Neuronal stem cell (in vitro differentiated cells): ENCODE results near the gene TMEM163.

Experiments used
- DNase-seq: peaks from one replicate; pipeline ENCODE4 v3.0.0-alpha.2; 2013; ENCODE audit warnings: low spot score
- H2AFZ ChIP-seq: one replicate; pipeline ENCODE4 v1.6.1; 2013; ENCODE audit warnings: mild to moderate bottlenecking, low read length, inconsistent platforms
- H2AK5ac ChIP-seq: 2 replicates; pipeline ENCODE4 v1.6.1; 2013; ENCODE audit warnings: low read depth, mild to moderate bottlenecking, inconsistent platforms, low read length, moderate library complexity, mixed read lengths
- H2BK120ac ChIP-seq: 2 replicates; pipeline ENCODE4 v1.6.1; 2013; ENCODE audit warnings: low read depth, mild to moderate bottlenecking, inconsistent platforms, low read length, moderate library complexity, mixed read lengths
- H2BK12ac ChIP-seq: one replicate; pipeline ENCODE4 v1.6.1; 2013; ENCODE audit warnings: low read length, inconsistent platforms
- H2BK15ac ChIP-seq: 2 replicates; pipeline ENCODE4 v1.6.1; 2013; ENCODE audit warnings: mild to moderate bottlenecking, low read length, inconsistent platforms, mixed read lengths
- H2BK5ac ChIP-seq: one replicate; pipeline ENCODE4 v1.6.1; 2013; ENCODE audit warnings: inconsistent platforms, mild to moderate bottlenecking, low read length, moderate library complexity
- H3K14ac ChIP-seq: one replicate; pipeline ENCODE4 v1.6.1; 2013; ENCODE audit warnings: low read length, inconsistent platforms
- H3K18ac ChIP-seq: 2 replicates; pipeline ENCODE4 v1.6.1; 2013; ENCODE audit warnings: low read length, inconsistent platforms
- H3K23ac ChIP-seq: 2 replicates; pipeline ENCODE4 v1.6.1; 2013; ENCODE audit warnings: low read depth, mild to moderate bottlenecking, mixed read lengths, low read length, inconsistent platforms; ENCODE audit not compliant: poor library complexity
- H3K27ac ChIP-seq: replicated peaks from 3 replicates; pipeline ENCODE4 v1.5.1; 2013; ENCODE audit warnings: low read length, inconsistent platforms
- H3K27me3 ChIP-seq, 3 experiments: 2 replicates each; pipeline ENCODE4 v1.6.1; 2013; ENCODE audit warnings: low read length in 3 of 3, mild to moderate bottlenecking in 2 of 3, inconsistent platforms in 1 of 3, low read depth in 1 of 3, mixed read lengths in 1 of 3, moderate library complexity in 1 of 3; ENCODE audit not compliant: control insufficient read depth in 3 of 3, insufficient read depth in 3 of 3
- H3K36me3 ChIP-seq, 2 donors: replicated peaks in 1 of 2; 2 replicates each; pipeline ENCODE4 v1.6.1; 2013; ENCODE audit warnings: low read length in 2 of 2; ENCODE audit not compliant: control insufficient read depth in 2 of 2, insufficient read depth in 2 of 2
- H3K4ac ChIP-seq: 2 replicates; pipeline ENCODE4 v1.6.1; 2013; ENCODE audit warnings: inconsistent platforms, mild to moderate bottlenecking, low read length, moderate library complexity
- H3K4me1 ChIP-seq, 2 donors: 1 replicate in 1 of 2; 2 replicates in 1 of 2; pipeline ENCODE4 v1.6.1; 2013; ENCODE audit warnings: low read length in 2 of 2, low read depth in 1 of 2; ENCODE audit not compliant: control insufficient read depth in 2 of 2, insufficient read depth in 1 of 2
- H3K4me2 ChIP-seq: one replicate; pipeline ENCODE4 v1.6.1; 2013; ENCODE audit warnings: mild to moderate bottlenecking, low read length, inconsistent platforms; ENCODE audit not compliant: insufficient read depth, poor library complexity, severe bottlenecking
- H3K4me3 ChIP-seq, 2 donors: 2 replicates each; pipeline ENCODE4 v1.5.1; 2013; ENCODE audit warnings: low read length in 2 of 2, mild to moderate bottlenecking in 2 of 2, inconsistent platforms in 1 of 2, moderate library complexity in 1 of 2
- H3K79me1 ChIP-seq: one replicate; pipeline ENCODE4 v1.6.1; 2013; ENCODE audit warnings: low read depth, mild to moderate bottlenecking, inconsistent platforms, low read length, moderate library complexity
- H3K9ac ChIP-seq: one replicate; pipeline ENCODE4 v1.6.1; 2013; ENCODE audit warnings: mild to moderate bottlenecking, low read depth, low read length, inconsistent platforms; ENCODE audit not compliant: poor library complexity
- H3K9me3 ChIP-seq, 2 donors: replicated peaks in 1 of 2; 2 replicates each; pipeline versions ENCODE3 to v1.6.1; 2013; ENCODE audit warnings: low read length in 2 of 2, mild to moderate bottlenecking in 2 of 2, inconsistent platforms in 1 of 2, low read depth in 1 of 2, mixed read lengths in 1 of 2, moderate library complexity in 1 of 2; ENCODE audit not compliant: control insufficient read depth in 2 of 2, insufficient read depth in 1 of 2
- H4K8ac ChIP-seq: one replicate; pipeline ENCODE4 v1.6.1; 2013; ENCODE audit warnings: low read depth, mild to moderate bottlenecking, inconsistent platforms, low read length, moderate library complexity
- H4K91ac ChIP-seq: one replicate; pipeline ENCODE4 v1.6.1; 2013; ENCODE audit warnings: low read length, low read depth, mild to moderate bottlenecking, inconsistent platforms; ENCODE audit not compliant: poor library complexity
- WGBS, 2 donors: extraction: QIAGEN DNeasy Blood & Tissue Kit; methylation state at CpG; one replicate each; pipeline ENCODE4 v1.1.7; 2013; ENCODE audit warnings: missing lambda C conversion rate in 2 of 2, mixed read lengths in 1 of 2; ENCODE audit not compliant: insufficient read length in 2 of 2, insufficient replicate concordance in 1 of 2; ENCODE audit errors: extremely low coverage in 2 of 2; 5-methylcytosine and 5-hydroxymethylcytosine counted together

Gene TMEM163

DNA sequence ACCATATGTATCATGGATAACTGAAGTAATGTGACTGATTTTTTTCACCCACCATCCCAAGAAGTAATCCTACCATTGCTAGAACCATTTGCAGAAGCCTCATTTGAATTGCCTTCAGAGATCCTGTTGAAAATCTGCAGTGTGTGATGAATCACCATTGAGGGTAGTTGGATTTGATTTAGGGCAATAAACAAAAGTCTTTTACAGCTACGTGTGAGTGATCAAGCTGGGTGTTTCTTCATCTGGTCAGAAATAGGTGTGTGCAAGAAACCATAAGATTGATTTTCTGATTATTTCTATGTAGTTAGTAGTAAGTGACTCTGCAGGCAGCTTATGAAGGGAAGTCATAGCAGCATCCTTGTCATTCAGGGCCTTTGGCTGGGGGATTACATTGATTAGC is 305.4 kb downstream of the TMEM163 start:
- Histone ChIP-seq H3K9ac (no peak overlapping the region), H3K4ac (no peak overlapping the region), H3K9me3 (no peaks in the 10 kb centered on the region), H3K27me3 (no peaks in the 10 kb centered on the region), H3K4me3 (no peak overlapping the region), H2BK15ac (no peak overlapping the region), H2BK120ac (no peak overlapping the region), H3K14ac (no peak overlapping the region), H2AK5ac (no peak overlapping the region), H3K36me3 (peaks cover 0 to 6% of the 10 kb centered on the region in 2 donors), H2BK12ac (no peak overlapping the region), H3K23ac (no peak overlapping the region), H4K8ac (no peak overlapping the region), H2AFZ (no peak overlapping the region), H4K91ac (no peak overlapping the region), H3K18ac (no peak overlapping the region), H2BK5ac (no peak overlapping the region), H3K27ac (no peak overlapping the region), H3K4me2 (no peak overlapping the region), H3K79me1 (no peaks in the 10 kb centered on the region), H3K4me1 (peaks cover 7 to 12% of the 10 kb centered on the region in 2 donors)
- no peak for DNase-seq
- no CpG with 5 or more reads among the region's 1 CpG for whole genome bisulfite sequencing, 2 donors

- H3K36me3 ChIP-seq, result peaks cover 0 to 6% of the 10 kb centered on the region in 2 donors
- no peak overlapping the region for H2AFZ ChIP-seq
- H3K9me3 ChIP-seq, result no peaks in the 10 kb centered on the region
- H4K8ac ChIP-seq, result no peak overlapping the region
- no peak overlapping the region for H2BK5ac ChIP-seq
- no peak overlapping the region for H4K91ac ChIP-seq
- no peak overlapping the region for H3K4me2 ChIP-seq
- no peak overlapping the region for H2AK5ac ChIP-seq
- DNase-seq, result no peak
- H3K79me1 ChIP-seq, result no peaks in the 10 kb centered on the region
- H3K4me1 ChIP-seq, result peaks cover 7 to 12% of the 10 kb centered on the region in 2 donors
- no peak overlapping the region for H2BK12ac ChIP-seq
- WGBS, 2 donors, result no CpG with 5 or more reads among the region's 8 CpGs
- H3K4me3 ChIP-seq, result no peak overlapping the region
- H3K27me3 ChIP-seq, result no peaks in the 10 kb centered on the region
- H3K14ac ChIP-seq, result no peak overlapping the region
- H2BK15ac ChIP-seq, result no peak overlapping the region
- no peak overlapping the region for H3K18ac ChIP-seq
- H3K4ac ChIP-seq, result no peak overlapping the region
- no peak overlapping the region for H3K23ac ChIP-seq
- H2BK120ac ChIP-seq, result no peak overlapping the region
- no peak overlapping the region for H3K27ac ChIP-seq
- H3K9ac ChIP-seq, result no peak overlapping the region
These were observed 306.2 kb downstream of the TMEM163 start for GRCh38 chr2:134412639-134412999.

DNA sequence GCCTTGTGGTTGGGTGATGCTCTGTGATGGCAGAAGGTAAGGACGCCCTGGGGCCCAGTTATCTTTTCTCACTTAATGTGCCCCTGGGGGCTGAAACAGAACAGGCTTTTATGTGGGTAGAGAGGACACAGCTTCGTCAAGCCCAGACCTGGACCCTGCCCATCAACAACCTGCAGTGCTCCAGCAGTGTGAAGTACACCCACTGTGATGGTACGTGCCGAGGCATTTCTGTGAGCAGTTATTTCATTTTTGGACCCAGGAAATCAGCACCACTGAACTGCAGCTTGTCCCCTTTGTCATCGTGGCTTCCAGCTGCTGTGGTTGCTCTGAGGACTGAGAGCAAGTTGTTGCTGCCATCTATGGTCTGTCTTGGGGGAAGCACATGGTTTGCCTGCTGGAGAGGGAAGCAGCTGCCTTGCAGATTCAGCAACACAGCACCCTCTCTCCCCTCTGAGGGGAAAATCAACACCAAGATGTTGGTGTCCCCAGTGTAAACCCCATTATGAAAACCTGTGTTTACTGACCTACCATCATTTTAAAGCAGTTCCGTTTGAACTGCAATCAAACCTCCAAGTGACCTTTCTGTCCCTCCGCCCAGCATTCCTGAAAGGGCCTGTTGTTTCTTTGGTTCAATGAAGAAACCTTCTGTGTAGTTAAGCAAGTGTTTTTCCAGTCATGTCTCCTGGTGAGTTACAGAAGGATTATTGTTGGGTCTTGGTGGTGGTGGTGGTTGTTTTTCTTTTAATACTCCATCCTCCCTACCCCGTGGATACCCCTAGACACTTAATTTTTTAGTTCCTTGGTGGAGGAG is 306.8 kb downstream of the TMEM163 start:
- Histone ChIP-seq H2AK5ac (no peak overlapping the region), H3K4me2 (no peak overlapping the region), H3K18ac (no peak overlapping the region), H3K79me1 (no peaks in the 10 kb centered on the region), H2BK5ac (no peak overlapping the region), H3K9ac (peak overlapping the region; percentile 24), H3K27me3 (no peaks in the 10 kb centered on the region), H3K4me3 (no peak overlapping the region), H2BK15ac (no peak overlapping the region), H2BK120ac (no peak overlapping the region), H3K9me3 (no peaks in the 10 kb centered on the region), H2BK12ac (no peak overlapping the region), H3K27ac (no peak overlapping the region), H2AFZ (peak overlapping the region; percentile 31), H3K4me1 (peaks cover 7 to 12% of the 10 kb centered on the region in 2 donors), H3K23ac (no peak overlapping the region), H4K91ac (no peak overlapping the region), H4K8ac (no peak overlapping the region), H3K14ac (no peak overlapping the region), H3K36me3 (peaks cover 0 to 6% of the 10 kb centered on the region in 2 donors), H3K4ac (no peak overlapping the region)
- no CpG with 5 or more reads among the region's 8 CpGs for WGBS, 2 donors
- DNase-seq, result peak; percentile 63

DNA sequence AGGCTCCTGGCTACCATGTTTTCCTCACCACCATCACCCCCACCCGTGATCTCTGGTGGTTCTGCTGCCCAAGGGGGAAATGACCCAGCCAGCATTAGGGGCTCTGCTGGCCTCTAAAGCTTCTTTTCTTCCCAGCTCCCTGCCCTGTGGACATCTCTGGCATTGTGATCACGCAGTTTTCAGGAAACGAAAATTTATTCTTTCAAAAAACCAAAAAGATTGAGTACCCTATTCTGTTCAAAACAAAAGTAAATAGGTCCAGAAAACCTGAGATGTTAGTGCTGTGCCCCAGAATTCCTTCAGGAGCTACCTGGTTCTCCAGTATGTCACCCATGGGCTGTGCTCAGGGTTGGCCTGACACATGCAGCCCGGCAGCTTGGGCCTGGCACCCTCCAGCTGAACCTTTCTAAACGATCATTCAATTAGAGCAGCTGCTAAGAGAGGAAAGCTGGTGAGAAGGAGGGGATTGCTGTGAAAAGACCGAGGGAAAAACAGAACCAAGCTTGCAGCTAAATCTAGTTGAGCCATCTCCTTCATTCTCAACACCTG is 307.4 kb downstream of the TMEM163 start:
- Histone ChIP-seq H3K27me3 (no peaks in the 10 kb centered on the region), H3K4me3 (no peak overlapping the region), H4K8ac (no peak overlapping the region), H3K4me2 (no peak overlapping the region), H2BK12ac (no peak overlapping the region), H3K79me1 (no peaks in the 10 kb centered on the region), H3K14ac (no peak overlapping the region), H3K18ac (no peak overlapping the region), H2BK120ac (no peak overlapping the region), H3K27ac (no peak overlapping the region), H3K23ac (no peak overlapping the region), H2AFZ (peak overlapping the region; percentile 31), H3K9me3 (no peaks in the 10 kb centered on the region), H2BK15ac (no peak overlapping the region), H3K4me1 (peaks cover 7 to 12% of the 10 kb centered on the region in 2 donors), H3K9ac (no peak overlapping the region), H3K36me3 (peaks cover 0 to 6% of the 10 kb centered on the region in 2 donors), H2AK5ac (no peak overlapping the region), H4K91ac (no peak overlapping the region), H3K4ac (no peak overlapping the region), H2BK5ac (no peak overlapping the region)
- no peak for DNase-seq
- no CpG with 5 or more reads among the region's 6 CpGs for WGBS, 2 donors
